Body of pancreas (tissue), 4 donors: ENCODE measurements around the gene SWT1. TPM values are rescaled to one million over a fixed set of nuclear protein-coding genes. Genes with fewer than 3 reads are reported as not detected.
A peak's percentile ranks its signal among the peaks of the same experiment; 100 is the strongest.
"Not testable (repeated sequence)": the region's sequence is repeated elsewhere in the genome, so short reads cannot be mapped to it uniquely, and the experiment has no call there.

Experiments
- ATAC-seq: fragments of 150-250 bp; one replicate; pipeline ENCODE4 v1.9.1; 2016
- DNase-seq, 4 donors: peaks; one replicate each; pipeline ENCODE4 v3.0.0-alpha.2; 2019
- H3K27ac ChIP-seq, 4 donors: fragments of 200-600 bp; sonication (generic); 1 replicate in 3 of 4; 2 replicates in 1 of 4; pipeline versions ENCODE4 v1.5.1 to v1.6.1; 2016 to 2019; ENCODE audit warnings: mild to moderate bottlenecking in 1 of 4, mixed read lengths in 1 of 4, moderate library complexity in 1 of 4
- H3K27me3 ChIP-seq, 2 donors: fragments of 200-600 bp; sonication (generic); one replicate each; pipeline ENCODE4 v1.6.0; 2016; ENCODE audit warnings: mild to moderate bottlenecking in 1 of 2
- H3K36me3 ChIP-seq, 2 donors: fragments of 200-600 bp; sonication (generic); replicated peaks in 1 of 2; 2 replicates each; pipeline ENCODE4 v1.5.1; 2016; ENCODE audit warnings: low read depth in 2 of 2; ENCODE audit not compliant: insufficient read depth in 1 of 2
- H3K4me1 ChIP-seq: fragments of 200-600 bp; sonication (generic); one replicate; pipeline ENCODE4 v1.6.0; 2016
- H3K4me3 ChIP-seq, 2 donors: fragments of 200-600 bp; sonication (generic); 1 replicate in 1 of 2; 2 replicates in 1 of 2; pipeline ENCODE4 v1.5.1; 2016 to 2019
- H3K9me3 ChIP-seq, 3 donors: fragments of 200-600 bp; sonication (generic); 1 replicate in 2 of 3; 2 replicates in 1 of 3; pipeline ENCODE4 v1.5.1; 2016
- POLR2A ChIP-seq, 3 donors: fragments of 450-650 bp; IDR thresholded peaks; one replicate each; pipeline ENCODE4 v1.6.1; 2016; ENCODE audit warnings: antibody characterized with exemption in 3 of 3, mild to moderate bottlenecking in 2 of 3
- WGBS, 2 donors: methylation state at CpG; one replicate each; pipeline ENCODE4 v1.1.5; 2017; 5-methylcytosine and 5-hydroxymethylcytosine counted together
- intact Hi-C: fragments of 100-400 bp; cut with DNase I; formaldehyde crosslinking; loops from one replicate; pipeline ENCODE4 v1.15.1; 2023
- total RNA-seq, 2 donors: library from RNA; depleted of rRNA; stranded (reverse); fragments of >200 nt; gene quantifications; one replicate each; pipeline ENCODE4 v1.1.0, GENCODE V29; 2016
- TF ChIP-seq, protein P1 (sequence below), 7 experiments: fragments of 450-650 bp in 4 of 7; fragments of 200-600 bp in 3 of 7; sonication (generic) in 3 of 7; IDR thresholded peaks; one replicate each; pipeline ENCODE4 v1.5.1; 2016 to 2019; ENCODE audit warnings: antibody characterized with exemption in 7 of 7

SWT1 gene
- total RNA-seq, 2 donors from 2014 or later: 7.6 to 13.0 TPM

DNA sequence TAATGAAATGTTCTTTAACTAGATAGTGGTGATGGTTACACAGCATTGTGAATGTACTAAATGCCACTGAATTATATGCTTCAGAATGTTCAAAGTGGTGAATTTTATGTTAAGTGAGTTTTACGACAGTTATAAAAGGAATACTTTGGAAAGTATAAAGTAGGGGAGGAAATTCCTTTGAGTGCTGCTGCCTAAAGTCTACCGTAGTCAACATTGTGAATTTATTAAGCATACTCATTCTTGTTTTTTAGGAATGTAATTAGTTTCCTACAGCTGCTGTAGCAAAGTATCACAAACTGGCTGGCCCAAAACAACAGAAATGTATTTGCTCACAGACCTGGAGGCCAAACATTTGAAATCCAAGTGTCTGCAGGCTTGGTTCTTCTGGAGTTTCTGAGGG is 73.0 kb downstream of the SWT1 start:
- Histone ChIP-seq H3K4me1 (no peaks in the 10 kb centered on the region), H3K9me3 (no peaks in the 10 kb centered on the region), H3K27me3 (no peaks in the 10 kb centered on the region), H3K36me3 (no peaks in the 10 kb centered on the region), H3K27ac (no peak overlapping the region), H3K4me3 (no peak overlapping the region)
- TF ChIP-seq, protein P1, sequence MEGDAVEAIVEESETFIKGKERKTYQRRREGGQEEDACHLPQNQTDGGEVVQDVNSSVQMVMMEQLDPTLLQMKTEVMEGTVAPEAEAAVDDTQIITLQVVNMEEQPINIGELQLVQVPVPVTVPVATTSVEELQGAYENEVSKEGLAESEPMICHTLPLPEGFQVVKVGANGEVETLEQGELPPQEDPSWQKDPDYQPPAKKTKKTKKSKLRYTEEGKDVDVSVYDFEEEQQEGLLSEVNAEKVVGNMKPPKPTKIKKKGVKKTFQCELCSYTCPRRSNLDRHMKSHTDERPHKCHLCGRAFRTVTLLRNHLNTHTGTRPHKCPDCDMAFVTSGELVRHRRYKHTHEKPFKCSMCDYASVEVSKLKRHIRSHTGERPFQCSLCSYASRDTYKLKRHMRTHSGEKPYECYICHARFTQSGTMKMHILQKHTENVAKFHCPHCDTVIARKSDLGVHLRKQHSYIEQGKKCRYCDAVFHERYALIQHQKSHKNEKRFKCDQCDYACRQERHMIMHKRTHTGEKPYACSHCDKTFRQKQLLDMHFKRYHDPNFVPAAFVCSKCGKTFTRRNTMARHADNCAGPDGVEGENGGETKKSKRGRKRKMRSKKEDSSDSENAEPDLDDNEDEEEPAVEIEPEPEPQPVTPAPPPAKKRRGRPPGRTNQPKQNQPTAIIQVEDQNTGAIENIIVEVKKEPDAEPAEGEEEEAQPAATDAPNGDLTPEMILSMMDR (IDR thresholded peaks at IDR 0.05): no peak
- no peak for TF ChIP-seq POLR2A (IDR thresholded peaks at IDR 0.05)
- intact Hi-C loops: no loop called here
- ATAC-seq: no peak
- no peak for DNase-seq
- WGBS, 2 donors: 88% methylated on average over 2 of the region's 2 CpGs

DNA sequence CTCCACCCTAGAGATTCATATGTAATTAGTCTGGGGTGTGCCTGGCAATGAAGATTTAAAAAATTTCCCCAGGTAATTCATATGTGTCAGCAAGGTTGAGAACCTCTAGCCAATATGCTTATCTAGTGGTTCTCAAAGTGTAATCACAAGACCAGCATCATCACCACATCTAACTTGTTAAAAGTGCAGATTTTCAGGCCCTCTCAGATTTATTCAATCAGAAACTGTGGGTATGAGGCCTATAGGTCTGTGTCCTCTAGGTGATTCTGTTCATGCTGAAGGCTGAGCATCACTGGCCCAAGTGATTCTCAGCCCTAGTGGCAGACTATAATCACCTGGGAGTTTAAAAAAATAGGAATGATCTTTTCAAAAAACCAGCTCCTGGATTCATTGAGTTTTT is 75.9 kb downstream of the SWT1 start:
- Histone ChIP-seq H3K36me3 (no peaks in the 10 kb centered on the region), H3K4me1 (no peaks in the 10 kb centered on the region), H3K27me3 (no peaks in the 10 kb centered on the region), H3K27ac (no peak overlapping the region), H3K4me3 (no peak overlapping the region), H3K9me3 (no peaks in the 10 kb centered on the region)
- no peak for DNase-seq
- no peak for TF ChIP-seq POLR2A (IDR thresholded peaks at IDR 0.05)
- TF ChIP-seq, protein P1 (IDR thresholded peaks at IDR 0.05): no peak
- intact Hi-C loops: no loop called here
- no peak for ATAC-seq

- H3K4me3 ChIP-seq, H3K27me3 ChIP-seq, DNase-seq, ATAC-seq, H3K27ac ChIP-seq, intact Hi-C loops, H3K4me1 ChIP-seq, H3K9me3 ChIP-seq, H3K36me3 ChIP-seq: not testable (repeated sequence)
- WGBS, 2 donors: 83 to 96% methylated on average over 1 of the region's 1 CpG
Measured at GRCh38 chr1:185234183-185234582, 77.2 kb downstream of the SWT1 start.

- ATAC-seq, H3K27ac ChIP-seq, H3K9me3 ChIP-seq, DNase-seq, H3K4me1 ChIP-seq, intact Hi-C loops, H3K36me3 ChIP-seq, H3K27me3 ChIP-seq, H3K4me3 ChIP-seq: not testable (repeated sequence)
- 98 to 100% methylated on average over 2 of the region's 2 CpGs for WGBS, 2 donors
Measured at GRCh38 chr1:185237176-185237575, 80.2 kb downstream of the SWT1 start.

- Histone ChIP-seq H3K4me3 (no peak overlapping the region), H3K4me1 (no peaks in the 10 kb centered on the region), H3K27me3 (no peaks in the 10 kb centered on the region), H3K36me3 (no peaks in the 10 kb centered on the region), H3K9me3 (no peaks in the 10 kb centered on the region), H3K27ac (no peak overlapping the region)
- ATAC-seq: no peak
- no peak for DNase-seq
- TF ChIP-seq, protein P1 (IDR thresholded peaks at IDR 0.05): no peak
- no peak for TF ChIP-seq POLR2A (IDR thresholded peaks at IDR 0.05)
- 100% methylated on average over 1 of the region's 1 CpG for WGBS, 2 donors
- intact Hi-C loops: no loop called here
Measured at GRCh38 chr1:185237661-185238060, 80.7 kb downstream of the SWT1 start.

- H3K4me1 ChIP-seq: no peaks in the 10 kb centered on the region
- no peaks in the 10 kb centered on the region for H3K36me3 ChIP-seq
- no peaks in the 10 kb centered on the region for H3K9me3 ChIP-seq
- ATAC-seq (no peak), DNase-seq (no peak)
- no peaks in the 10 kb centered on the region for H3K27me3 ChIP-seq
- intact Hi-C loops: no loop called here
- no peak overlapping the region for H3K27ac ChIP-seq
- 35 to 36% methylated on average over 1 of the region's 1 CpG for WGBS, 2 donors
- TF ChIP-seq POLR2A (IDR thresholded peaks at IDR 0.05): no peak
- TF ChIP-seq, protein P1 (IDR thresholded peaks at IDR 0.05): peak in 6 of 7 experiments; percentile 10 to 42 (median 38)
- no peak overlapping the region for H3K4me3 ChIP-seq
Measured at GRCh38 chr1:185238447-185238846, 81.5 kb downstream of the SWT1 start.
